ENCODE data around the gene EIF3D.
A peak's percentile ranks its signal among the peaks of the same experiment; 100 is the strongest.
"Not testable (repeated sequence)": the region's sequence is repeated elsewhere in the genome, so short reads cannot be mapped to it uniquely, and the experiment has no call there.

Gene EIF3D

GRCh38 chr22:36540867-36541642 is 12.1 kb upstream of the EIF3D start:
- no peak for TF ChIP-seq ZNF274 (IDR thresholded peaks at IDR 0.05; ENCODE audit: low read depth, low read length)
- H3K4me3 ChIP-seq (ENCODE audit: low read length): no peak overlapping the region

GRCh38 chr22:36538529-36538928 is 9.6 kb upstream of the EIF3D start:
- no peak overlapping the region for H3K4me3 ChIP-seq (ENCODE audit: low read length)
- TF ChIP-seq ZNF274 (IDR thresholded peaks at IDR 0.05; ENCODE audit: low read depth, low read length): no peak

- no peak for TF ChIP-seq ZNF274 (IDR thresholded peaks at IDR 0.05; ENCODE audit: low read depth, low read length)
- no peak overlapping the region for H3K4me3 ChIP-seq (ENCODE audit: low read length)
These were observed 7.8 kb upstream of the EIF3D start for GRCh38 chr22:36536717-36537116.

- not testable (repeated sequence) for H3K4me3 ChIP-seq (ENCODE audit: low read length)
These were observed 4.4 kb upstream of the EIF3D start for GRCh38 chr22:36533320-36533719.

- TF ChIP-seq ZNF274 (IDR thresholded peaks at IDR 0.05; ENCODE audit: low read depth, low read length): no peak
- H3K4me3 ChIP-seq (ENCODE audit: low read length): no peak overlapping the region
These were observed 3.5 kb upstream of the EIF3D start for GRCh38 chr22:36532466-36532865.

- no peak for TF ChIP-seq ZNF274 (IDR thresholded peaks at IDR 0.05; ENCODE audit: low read depth, low read length)
- H3K4me3 ChIP-seq (ENCODE audit: low read length): peak overlapping the region; percentile 97
These were observed 625 bp downstream of the EIF3D start for GRCh38 chr22:36528341-36528740.

GRCh38 chr22:36522662-36523061 is 6.3 kb downstream of the EIF3D start:
- no peak overlapping the region for H3K4me3 ChIP-seq (ENCODE audit: low read length)
- no peak for TF ChIP-seq ZNF274 (IDR thresholded peaks at IDR 0.05; ENCODE audit: low read depth, low read length)

- no peak overlapping the region for H3K4me3 ChIP-seq (ENCODE audit: low read length)
- TF ChIP-seq ZNF274 (IDR thresholded peaks at IDR 0.05; ENCODE audit: low read depth, low read length): no peak
These were observed 8.5 kb downstream of the EIF3D start for GRCh38 chr22:36520423-36520822.

- H3K4me3 ChIP-seq (ENCODE audit: low read length): not testable (repeated sequence)
These were observed 9.1 kb downstream of the EIF3D start for GRCh38 chr22:36519906-36520305.

GRCh38 chr22:36514766-36515165 is 14.2 kb downstream of the EIF3D start:
- no peak for TF ChIP-seq ZNF274 (IDR thresholded peaks at IDR 0.05; ENCODE audit: low read depth, low read length)
- H3K4me3 ChIP-seq (ENCODE audit: low read length): no peak overlapping the region

GRCh38 chr22:36512991-36513390 is 16.0 kb downstream of the EIF3D start:
- no peak for TF ChIP-seq ZNF274 (IDR thresholded peaks at IDR 0.05; ENCODE audit: low read depth, low read length)
- no peak overlapping the region for H3K4me3 ChIP-seq (ENCODE audit: low read length)

- TF ChIP-seq ZNF274 (IDR thresholded peaks at IDR 0.05; ENCODE audit: low read depth, low read length): no peak
These were observed 16.6 kb downstream of the EIF3D start for GRCh38 chr22:36512333-36512732.

GRCh38 chr22:36510966-36511881 is 17.7 kb downstream of the EIF3D start:
- H3K4me3 ChIP-seq (ENCODE audit: low read length): no peak overlapping the region
- no peak for TF ChIP-seq ZNF274 (IDR thresholded peaks at IDR 0.05; ENCODE audit: low read depth, low read length)

More at GRCh38 chr22:36512333-36512732, 16.6 kb downstream of the EIF3D start:
- no peak overlapping the region for H3K4me3 ChIP-seq (ENCODE audit: low read length)

- no peak for TF ChIP-seq ZNF274 (IDR thresholded peaks at IDR 0.05; ENCODE audit: low read depth, low read length)
- no peak overlapping the region for H3K4me3 ChIP-seq (ENCODE audit: low read length)
These were observed 18.6 kb downstream of the EIF3D start for GRCh38 chr22:36510384-36510783.

GRCh38 chr22:36507518-36508010 is 21.4 kb downstream of the EIF3D start:
- H3K4me3 ChIP-seq (ENCODE audit: low read length): peak overlapping the region; percentile 45
- no peak for TF ChIP-seq ZNF274 (IDR thresholded peaks at IDR 0.05; ENCODE audit: low read depth, low read length)

Data from GM08714 (cell line).